ENCODE results near the gene ZBTB11.

GRCh38 chr3:101642441-101642840, 34.5 kb downstream of the ZBTB11 start:
- TF ChIP-seq ZNF610 (tag by site-specific recombination; IDR thresholded peaks at IDR 0.05; ENCODE audit: borderline replicate concordance), result no peak
- TF ChIP-seq, protein P1, sequence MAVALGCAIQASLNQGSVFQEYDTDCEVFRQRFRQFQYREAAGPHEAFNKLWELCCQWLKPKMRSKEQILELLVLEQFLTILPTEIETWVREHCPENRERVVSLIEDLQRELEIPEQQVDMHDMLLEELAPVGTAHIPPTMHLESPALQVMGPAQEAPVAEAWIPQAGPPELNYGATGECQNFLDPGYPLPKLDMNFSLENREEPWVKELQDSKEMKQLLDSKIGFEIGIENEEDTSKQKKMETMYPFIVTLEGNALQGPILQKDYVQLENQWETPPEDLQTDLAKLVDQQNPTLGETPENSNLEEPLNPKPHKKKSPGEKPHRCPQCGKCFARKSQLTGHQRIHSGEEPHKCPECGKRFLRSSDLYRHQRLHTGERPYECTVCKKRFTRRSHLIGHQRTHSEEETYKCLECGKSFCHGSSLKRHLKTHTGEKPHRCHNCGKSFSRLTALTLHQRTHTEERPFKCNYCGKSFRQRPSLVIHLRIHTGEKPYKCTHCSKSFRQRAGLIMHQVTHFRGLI (tag by site-specific recombination; IDR thresholded peaks at IDR 0.05), result no peak
- TF ChIP-seq, protein P2, sequence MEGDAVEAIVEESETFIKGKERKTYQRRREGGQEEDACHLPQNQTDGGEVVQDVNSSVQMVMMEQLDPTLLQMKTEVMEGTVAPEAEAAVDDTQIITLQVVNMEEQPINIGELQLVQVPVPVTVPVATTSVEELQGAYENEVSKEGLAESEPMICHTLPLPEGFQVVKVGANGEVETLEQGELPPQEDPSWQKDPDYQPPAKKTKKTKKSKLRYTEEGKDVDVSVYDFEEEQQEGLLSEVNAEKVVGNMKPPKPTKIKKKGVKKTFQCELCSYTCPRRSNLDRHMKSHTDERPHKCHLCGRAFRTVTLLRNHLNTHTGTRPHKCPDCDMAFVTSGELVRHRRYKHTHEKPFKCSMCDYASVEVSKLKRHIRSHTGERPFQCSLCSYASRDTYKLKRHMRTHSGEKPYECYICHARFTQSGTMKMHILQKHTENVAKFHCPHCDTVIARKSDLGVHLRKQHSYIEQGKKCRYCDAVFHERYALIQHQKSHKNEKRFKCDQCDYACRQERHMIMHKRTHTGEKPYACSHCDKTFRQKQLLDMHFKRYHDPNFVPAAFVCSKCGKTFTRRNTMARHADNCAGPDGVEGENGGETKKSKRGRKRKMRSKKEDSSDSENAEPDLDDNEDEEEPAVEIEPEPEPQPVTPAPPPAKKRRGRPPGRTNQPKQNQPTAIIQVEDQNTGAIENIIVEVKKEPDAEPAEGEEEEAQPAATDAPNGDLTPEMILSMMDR (tag by site-specific recombination; IDR thresholded peaks at IDR 0.05), result no peak
- TF ChIP-seq, protein P3, sequence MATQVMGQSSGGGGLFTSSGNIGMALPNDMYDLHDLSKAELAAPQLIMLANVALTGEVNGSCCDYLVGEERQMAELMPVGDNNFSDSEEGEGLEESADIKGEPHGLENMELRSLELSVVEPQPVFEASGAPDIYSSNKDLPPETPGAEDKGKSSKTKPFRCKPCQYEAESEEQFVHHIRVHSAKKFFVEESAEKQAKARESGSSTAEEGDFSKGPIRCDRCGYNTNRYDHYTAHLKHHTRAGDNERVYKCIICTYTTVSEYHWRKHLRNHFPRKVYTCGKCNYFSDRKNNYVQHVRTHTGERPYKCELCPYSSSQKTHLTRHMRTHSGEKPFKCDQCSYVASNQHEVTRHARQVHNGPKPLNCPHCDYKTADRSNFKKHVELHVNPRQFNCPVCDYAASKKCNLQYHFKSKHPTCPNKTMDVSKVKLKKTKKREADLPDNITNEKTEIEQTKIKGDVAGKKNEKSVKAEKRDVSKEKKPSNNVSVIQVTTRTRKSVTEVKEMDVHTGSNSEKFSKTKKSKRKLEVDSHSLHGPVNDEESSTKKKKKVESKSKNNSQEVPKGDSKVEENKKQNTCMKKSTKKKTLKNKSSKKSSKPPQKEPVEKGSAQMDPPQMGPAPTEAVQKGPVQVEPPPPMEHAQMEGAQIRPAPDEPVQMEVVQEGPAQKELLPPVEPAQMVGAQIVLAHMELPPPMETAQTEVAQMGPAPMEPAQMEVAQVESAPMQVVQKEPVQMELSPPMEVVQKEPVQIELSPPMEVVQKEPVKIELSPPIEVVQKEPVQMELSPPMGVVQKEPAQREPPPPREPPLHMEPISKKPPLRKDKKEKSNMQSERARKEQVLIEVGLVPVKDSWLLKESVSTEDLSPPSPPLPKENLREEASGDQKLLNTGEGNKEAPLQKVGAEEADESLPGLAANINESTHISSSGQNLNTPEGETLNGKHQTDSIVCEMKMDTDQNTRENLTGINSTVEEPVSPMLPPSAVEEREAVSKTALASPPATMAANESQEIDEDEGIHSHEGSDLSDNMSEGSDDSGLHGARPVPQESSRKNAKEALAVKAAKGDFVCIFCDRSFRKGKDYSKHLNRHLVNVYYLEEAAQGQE (tag by site-specific recombination; IDR thresholded peaks at IDR 0.05), result no peak
- TF ChIP-seq GLI4 (tag by site-specific recombination; IDR thresholded peaks at IDR 0.05), result no peak
- TF ChIP-seq ZNF146 (tag by site-specific recombination; IDR thresholded peaks at IDR 0.05), result no peak
- TF ChIP-seq MEIS1 (CRISPR knock-in tag; IDR thresholded peaks at IDR 0.05; ENCODE audit: borderline replicate concordance), result no peak
- no peak for TF ChIP-seq ZNF76 (tag by site-specific recombination; IDR thresholded peaks at IDR 0.05; ENCODE audit: borderline replicate concordance, low read depth)
- TF ChIP-seq, protein P4, sequence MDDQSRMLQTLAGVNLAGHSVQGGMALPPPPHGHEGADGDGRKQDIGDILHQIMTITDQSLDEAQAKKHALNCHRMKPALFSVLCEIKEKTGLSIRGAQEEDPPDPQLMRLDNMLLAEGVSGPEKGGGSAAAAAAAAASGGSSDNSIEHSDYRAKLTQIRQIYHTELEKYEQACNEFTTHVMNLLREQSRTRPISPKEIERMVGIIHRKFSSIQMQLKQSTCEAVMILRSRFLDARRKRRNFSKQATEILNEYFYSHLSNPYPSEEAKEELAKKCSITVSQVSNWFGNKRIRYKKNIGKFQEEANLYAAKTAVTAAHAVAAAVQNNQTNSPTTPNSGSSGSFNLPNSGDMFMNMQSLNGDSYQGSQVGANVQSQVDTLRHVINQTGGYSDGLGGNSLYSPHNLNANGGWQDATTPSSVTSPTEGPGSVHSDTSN (CRISPR knock-in tag; IDR thresholded peaks at IDR 0.05), result no peak
- no peak for TF ChIP-seq ZNF19 (tag by site-specific recombination; IDR thresholded peaks at IDR 0.05; ENCODE audit: low read depth)

Measured in HEK293 (cell line).